Hepatocyte (in vitro differentiated cells): ENCODE data around the gene GRM4. TPM values are rescaled to one million over a fixed set of nuclear protein-coding genes. Genes with fewer than 3 reads are reported as not detected.
A peak's percentile ranks its signal among the peaks of the same experiment; 100 is the strongest.

Source experiments
- DNase-seq: peaks from one replicate; pipeline ENCODE4 v3.0.0-alpha.2; 2016; ENCODE audit warnings: low spot score
- H2AFZ ChIP-seq: fragments of 200-600 bp; sonication (generic); 2 replicates; pipeline ENCODE4 v1.6.0; 2016; ENCODE audit warnings: antibody characterized with exemption, mild to moderate bottlenecking
- H3K27ac ChIP-seq: fragments of 200-600 bp; sonication (generic); 2 replicates; pipeline ENCODE4 v1.5.1; 2016; ENCODE audit warnings: mild to moderate bottlenecking
- H3K27me3 ChIP-seq: fragments of 200-600 bp; sonication (generic); 2 replicates; pipeline ENCODE4 v1.6.1; 2016
- H3K36me3 ChIP-seq: fragments of 200-600 bp; sonication (generic); replicated peaks from 2 replicates; pipeline ENCODE4 v1.5.1; 2016; ENCODE audit warnings: low read depth; ENCODE audit not compliant: insufficient read depth
- H3K4me1 ChIP-seq: fragments of 200-600 bp; sonication (generic); 2 replicates; pipeline ENCODE4 v1.5.1; 2016; ENCODE audit warnings: mild to moderate bottlenecking, moderate library complexity; ENCODE audit not compliant: insufficient read depth
- H3K4me2 ChIP-seq: fragments of 200-600 bp; sonication (generic); 2 replicates; pipeline ENCODE4 v1.6.0; 2016
- H3K4me3 ChIP-seq: fragments of 200-600 bp; sonication (generic); 2 replicates; pipeline ENCODE4 v1.5.1; 2016; ENCODE audit warnings: mild to moderate bottlenecking
- H3K79me2 ChIP-seq: fragments of 200-600 bp; sonication (generic); 2 replicates; pipeline ENCODE4 v1.6.0; 2017; ENCODE audit warnings: mild to moderate bottlenecking
- H3K9me2 ChIP-seq: fragments of 200-600 bp; sonication (generic); replicated peaks from 2 replicates; pipeline ENCODE4 v1.6.0; 2017; ENCODE audit warnings: mild to moderate bottlenecking; ENCODE audit not compliant: insufficient read depth
- H3K9me3 ChIP-seq: fragments of 200-600 bp; sonication (generic); 2 replicates; pipeline ENCODE4 v1.5.1; 2016; ENCODE audit warnings: low read depth, mild to moderate bottlenecking
- H4K20me1 ChIP-seq: fragments of 200-600 bp; sonication (generic); 2 replicates; pipeline ENCODE4 v1.6.0; 2016; ENCODE audit warnings: mild to moderate bottlenecking; ENCODE audit not compliant: insufficient read depth, poor library complexity, severe bottlenecking
- CTCF ChIP-seq: fragments of 200-600 bp; sonication (generic); IDR thresholded peaks from 2 replicates; pipeline ENCODE4 v1.5.1; 2016; ENCODE audit warnings: antibody characterized with exemption, mild to moderate bottlenecking; ENCODE audit not compliant: poor library complexity
- EZH2 ChIP-seq: fragments of 200-600 bp; sonication (generic); IDR thresholded peaks from 2 replicates; pipeline ENCODE4 v1.6.1; 2016; ENCODE audit warnings: antibody characterized with exemption, mild to moderate bottlenecking, borderline replicate concordance
- EZH2phosphoT487 ChIP-seq: fragments of 200-600 bp; sonication (generic); IDR thresholded peaks from one replicate; pipeline ENCODE4 v1.6.1; 2018; ENCODE audit warnings: antibody characterized with exemption, mild to moderate bottlenecking, low read depth, moderate library complexity; ENCODE audit not compliant: unreplicated experiment, severe bottlenecking
- WGBS: methylation state at CpG from one replicate; pipeline ENCODE4 v1.1.6; 2016; ENCODE audit warnings: low lambda C conversion rate; ENCODE audit errors: missing lambda C conversion rate; 5-methylcytosine and 5-hydroxymethylcytosine counted together
- polyA plus RNA-seq: library from polyadenylated mRNA; unstranded; fragments of >200 nt; fragmentation: Nextera tagmentation; extraction: Ambion mirVana; gene quantifications from 2 replicates; pipeline ENCODE4 v1.2.1, GENCODE V29; 2016
- total RNA-seq: library from RNA; depleted of rRNA; stranded (reverse); fragments of >200 nt; gene quantifications from 2 replicates; pipeline ENCODE4 v1.2.3, GENCODE V29; 2014

The GRM4 gene
- total and polyA plus RNA-seq, 2 experiments from 2014 or later: 0.03 TPM; not detected in 1

- Histone ChIP-seq H2AFZ (no peak overlapping the region), H3K4me1 (peaks cover 16% of the 10 kb centered on the region), H3K4me2 (peak overlapping the region; percentile 60), H3K36me3 (no peaks in the 10 kb centered on the region), H3K79me2 (no peaks in the 10 kb centered on the region), H3K27me3 (no peaks in the 10 kb centered on the region), H4K20me1 (no peaks in the 10 kb centered on the region), H3K9me3 (no peaks in the 10 kb centered on the region), H3K27ac (peak overlapping the region; percentile 92), H3K4me3 (no peak overlapping the region), H3K9me2 (no peaks in the 10 kb centered on the region)
- TF ChIP-seq CTCF (no peak), EZH2 (no peak), EZH2phosphoT487 (no peak)
- peak; percentile 28 for DNase-seq
- 86% methylated on average over 13 of the region's 13 CpGs for WGBS
Measured at GRCh38 chr6:33987531-33988021, 158.3 kb downstream of the GRM4 start.

- H3K4me1 ChIP-seq: peaks cover 16% of the 10 kb centered on the region
- WGBS: 95% methylated on average over 1 of the region's 1 CpG
Measured at GRCh38 chr6:33985947-33986346, 159.9 kb downstream of the GRM4 start.

GRCh38 chr6:33985313-33985751, 160.6 kb downstream of the GRM4 start:
- Histone ChIP-seq H3K27me3 (no peaks in the 10 kb centered on the region), H3K79me2 (no peaks in the 10 kb centered on the region), H3K4me1 (peaks cover 16% of the 10 kb centered on the region), H3K4me3 (no peak overlapping the region), H3K27ac (no peak overlapping the region), H3K36me3 (no peaks in the 10 kb centered on the region), H3K9me3 (no peaks in the 10 kb centered on the region), H3K4me2 (no peak overlapping the region), H2AFZ (no peak overlapping the region), H3K9me2 (no peaks in the 10 kb centered on the region), H4K20me1 (no peaks in the 10 kb centered on the region)
- TF ChIP-seq EZH2 (no peak), CTCF (no peak), EZH2phosphoT487 (no peak)
- WGBS: 89% methylated on average over 14 of the region's 14 CpGs
- DNase-seq: no peak

More at GRCh38 chr6:33985947-33986346, 159.9 kb downstream of the GRM4 start:
- DNase-seq: no peak
- TF ChIP-seq CTCF: no peak
- TF ChIP-seq EZH2: no peak
- no peak for TF ChIP-seq EZH2phosphoT487
- Histone ChIP-seq H3K9me3 (no peaks in the 10 kb centered on the region), H3K9me2 (no peaks in the 10 kb centered on the region), H4K20me1 (no peaks in the 10 kb centered on the region), H3K4me3 (no peak overlapping the region), H3K27me3 (no peaks in the 10 kb centered on the region), H3K4me2 (no peak overlapping the region), H3K79me2 (no peaks in the 10 kb centered on the region), H2AFZ (no peak overlapping the region), H3K27ac (no peak overlapping the region), H3K36me3 (no peaks in the 10 kb centered on the region)
